ENCODE results near the gene NSD2.

Gene NSD2

DNA sequence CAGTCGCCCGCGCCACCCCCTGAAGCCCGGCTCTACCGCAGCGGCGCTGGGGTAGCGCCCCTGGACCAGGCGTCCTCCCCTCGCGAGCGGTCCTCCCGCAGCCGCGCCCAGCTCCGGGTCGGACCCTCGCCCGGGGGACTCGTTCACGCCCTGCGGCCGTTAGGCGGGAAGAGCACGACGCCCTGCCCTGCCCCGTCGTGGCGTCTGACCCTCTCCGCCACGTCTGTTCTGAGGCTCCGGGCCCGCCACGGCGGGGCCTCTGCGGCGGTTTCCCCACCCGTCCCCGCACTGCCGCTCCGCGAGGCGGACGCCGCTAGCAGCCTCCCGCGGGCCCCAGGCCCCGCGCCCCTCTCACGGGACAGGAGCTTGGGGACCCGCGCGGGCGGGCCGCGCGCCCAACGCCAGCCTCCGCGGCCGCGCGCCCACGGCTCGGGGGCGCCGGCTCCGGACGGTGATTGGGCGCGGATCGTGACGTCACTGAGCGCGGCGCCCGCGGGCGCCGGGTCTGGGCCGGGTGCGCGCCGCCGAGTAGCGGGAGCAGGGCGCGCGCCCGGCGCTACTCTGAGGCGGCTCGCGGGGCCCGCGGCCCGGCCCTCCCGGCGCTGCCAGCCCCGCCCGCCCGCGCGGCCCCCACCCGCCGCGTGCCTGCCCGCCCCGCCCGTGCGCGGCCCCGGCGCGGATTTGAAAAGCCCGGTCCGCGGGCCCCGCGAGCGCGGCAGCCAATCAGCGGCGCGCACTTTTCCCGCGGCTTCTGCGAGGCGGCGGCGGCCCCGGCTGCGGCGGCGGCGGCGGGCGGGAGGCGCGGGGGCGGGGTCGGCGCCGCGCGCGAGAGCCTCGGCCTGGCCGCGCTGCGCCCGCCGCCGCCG lies at the start of gene NSD2:
TSS of gene NSD2 (plus strand) at position 816 of the 866 bp plus-strand sequence. CDS start 29,262 bp downstream, outside the sequence.
- TF ChIP-seq, protein P1, sequence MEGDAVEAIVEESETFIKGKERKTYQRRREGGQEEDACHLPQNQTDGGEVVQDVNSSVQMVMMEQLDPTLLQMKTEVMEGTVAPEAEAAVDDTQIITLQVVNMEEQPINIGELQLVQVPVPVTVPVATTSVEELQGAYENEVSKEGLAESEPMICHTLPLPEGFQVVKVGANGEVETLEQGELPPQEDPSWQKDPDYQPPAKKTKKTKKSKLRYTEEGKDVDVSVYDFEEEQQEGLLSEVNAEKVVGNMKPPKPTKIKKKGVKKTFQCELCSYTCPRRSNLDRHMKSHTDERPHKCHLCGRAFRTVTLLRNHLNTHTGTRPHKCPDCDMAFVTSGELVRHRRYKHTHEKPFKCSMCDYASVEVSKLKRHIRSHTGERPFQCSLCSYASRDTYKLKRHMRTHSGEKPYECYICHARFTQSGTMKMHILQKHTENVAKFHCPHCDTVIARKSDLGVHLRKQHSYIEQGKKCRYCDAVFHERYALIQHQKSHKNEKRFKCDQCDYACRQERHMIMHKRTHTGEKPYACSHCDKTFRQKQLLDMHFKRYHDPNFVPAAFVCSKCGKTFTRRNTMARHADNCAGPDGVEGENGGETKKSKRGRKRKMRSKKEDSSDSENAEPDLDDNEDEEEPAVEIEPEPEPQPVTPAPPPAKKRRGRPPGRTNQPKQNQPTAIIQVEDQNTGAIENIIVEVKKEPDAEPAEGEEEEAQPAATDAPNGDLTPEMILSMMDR (IDR thresholded peaks at IDR 0.05): no peak

DNA sequence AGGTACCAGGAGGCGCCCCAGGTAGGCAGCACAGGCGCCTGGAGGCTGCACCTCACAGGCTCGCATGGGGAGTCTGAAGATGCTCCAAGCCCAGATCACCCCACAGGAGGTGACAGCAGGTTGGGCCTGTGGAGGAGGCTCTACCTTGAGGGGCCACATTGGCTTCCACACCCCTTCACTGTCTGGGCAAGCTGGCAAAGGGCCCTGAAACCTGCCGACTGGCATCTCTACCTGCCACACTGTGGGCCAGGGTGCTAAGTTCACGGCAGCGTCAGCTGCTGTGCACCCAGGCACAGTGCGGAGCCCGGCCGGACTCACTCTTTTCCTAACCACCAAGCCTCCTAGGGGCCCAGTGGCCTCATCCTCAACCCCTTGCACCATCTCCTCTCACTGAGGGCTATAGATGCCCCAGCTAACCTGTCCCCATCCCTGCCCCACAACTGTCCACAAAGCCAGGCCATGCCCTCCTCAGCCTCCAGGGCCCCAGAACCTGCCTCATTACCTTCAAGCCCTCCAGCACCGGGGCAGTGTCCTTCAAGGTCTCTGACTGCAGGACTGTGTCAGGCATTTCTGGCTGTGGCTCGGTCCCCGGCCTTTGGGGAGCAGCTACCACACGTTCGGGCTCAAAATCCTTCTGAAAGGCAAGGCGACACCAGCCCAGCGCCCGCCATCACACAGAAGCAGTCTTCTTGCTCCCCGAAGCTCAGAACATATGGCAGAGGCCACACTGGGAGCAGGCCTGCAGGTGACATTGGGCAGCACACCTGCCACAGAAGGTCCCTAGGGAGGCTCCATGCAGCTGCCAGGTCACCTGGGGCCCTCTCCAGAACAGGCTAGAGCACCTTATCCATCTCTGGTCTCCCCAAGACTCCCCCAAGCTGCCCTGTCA lies 49.3 kb upstream of the NSD2 start:
- TF ChIP-seq, protein P1 (IDR thresholded peaks at IDR 0.05): no peak

DNA sequence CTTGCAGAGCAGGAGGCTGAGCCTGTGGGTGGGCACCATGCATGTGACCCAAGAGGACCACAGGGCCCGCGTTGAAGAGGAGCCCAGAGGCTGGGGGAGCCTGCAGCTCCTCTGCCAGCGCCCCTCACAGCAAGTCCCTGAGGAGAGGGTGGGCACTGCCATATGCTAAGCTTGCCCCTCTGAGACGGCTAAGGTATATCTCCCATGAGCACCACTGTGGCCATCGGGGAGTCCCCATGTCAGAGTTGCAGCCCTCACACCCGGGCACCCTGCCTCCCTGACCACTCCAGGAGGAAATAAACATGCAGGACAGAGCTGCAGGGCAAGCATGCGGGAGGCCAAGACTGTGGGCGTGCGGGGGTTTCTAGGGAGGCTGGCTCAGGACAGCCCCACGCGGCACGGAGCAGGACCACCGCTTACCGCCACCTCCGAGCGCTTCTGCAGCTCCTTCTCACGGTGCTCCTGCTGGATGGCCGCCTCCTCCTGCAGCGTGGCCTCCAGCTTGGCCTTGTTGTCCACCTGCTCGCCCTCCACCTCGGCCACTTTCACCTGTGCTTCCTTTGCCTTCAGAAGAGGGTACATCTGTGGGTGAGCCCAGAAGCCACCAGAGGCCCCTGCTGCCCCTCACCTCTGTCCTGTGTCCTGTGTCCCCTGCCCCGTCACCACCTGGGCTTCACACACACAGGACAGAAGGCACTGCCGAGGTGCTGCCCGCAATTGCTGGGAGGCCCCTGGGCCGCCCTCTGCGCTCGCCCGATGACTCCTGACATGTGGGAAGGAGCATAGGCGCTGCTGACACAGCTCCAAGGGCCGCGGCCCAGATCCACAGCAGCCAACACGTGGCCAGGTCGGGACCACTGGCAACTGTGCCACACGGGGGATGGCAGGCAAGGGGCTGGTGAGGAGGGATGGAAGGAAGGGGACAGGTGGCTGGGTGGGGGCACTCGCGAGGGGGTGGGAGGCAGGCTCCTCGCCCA lies 48.3 kb upstream of the NSD2 start:
- TF ChIP-seq, protein P1 (IDR thresholded peaks at IDR 0.05): no peak

DNA sequence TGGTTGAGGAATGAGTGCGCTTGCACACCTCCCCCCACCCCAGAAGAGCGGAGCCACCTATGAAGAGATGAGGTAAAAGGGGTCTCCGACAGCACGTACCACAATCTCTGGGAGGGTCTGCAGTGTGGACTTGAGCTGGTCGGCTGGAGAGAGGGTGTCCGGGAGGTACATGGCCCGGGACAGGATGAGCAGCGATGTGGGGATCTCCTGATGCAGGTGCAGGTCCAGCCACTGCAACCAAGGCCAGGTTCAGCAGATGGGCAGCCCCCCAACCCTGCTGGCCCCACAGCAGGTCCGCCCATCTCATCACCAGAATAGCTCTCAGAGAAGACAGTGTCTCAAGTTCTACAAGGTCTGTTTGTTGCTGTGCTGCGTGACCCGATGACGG lies 47.7 kb upstream of the NSD2 start:
- TF ChIP-seq, protein P1 (IDR thresholded peaks at IDR 0.05): no peak

DNA sequence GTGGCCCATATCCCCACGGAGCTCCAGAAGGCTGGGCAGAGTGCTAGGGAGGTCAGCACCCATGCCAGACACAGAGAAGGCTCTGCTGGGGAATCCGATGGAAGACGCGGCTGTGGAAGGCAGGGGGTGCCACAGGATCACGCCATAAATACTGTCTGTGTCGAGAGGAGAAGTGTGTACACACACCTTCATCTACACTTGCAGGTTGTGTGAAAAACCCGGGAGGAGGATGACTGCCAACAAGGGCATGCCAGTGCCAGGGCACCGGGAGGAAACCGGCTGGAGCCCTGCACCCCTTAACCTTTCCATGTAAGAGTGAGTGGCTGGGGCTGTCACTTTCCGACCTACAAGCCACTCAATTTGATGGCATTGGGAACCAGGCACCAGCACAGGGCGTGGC lies 46.4 kb upstream of the NSD2 start:
- TF ChIP-seq, protein P1 (IDR thresholded peaks at IDR 0.05): no peak

DNA sequence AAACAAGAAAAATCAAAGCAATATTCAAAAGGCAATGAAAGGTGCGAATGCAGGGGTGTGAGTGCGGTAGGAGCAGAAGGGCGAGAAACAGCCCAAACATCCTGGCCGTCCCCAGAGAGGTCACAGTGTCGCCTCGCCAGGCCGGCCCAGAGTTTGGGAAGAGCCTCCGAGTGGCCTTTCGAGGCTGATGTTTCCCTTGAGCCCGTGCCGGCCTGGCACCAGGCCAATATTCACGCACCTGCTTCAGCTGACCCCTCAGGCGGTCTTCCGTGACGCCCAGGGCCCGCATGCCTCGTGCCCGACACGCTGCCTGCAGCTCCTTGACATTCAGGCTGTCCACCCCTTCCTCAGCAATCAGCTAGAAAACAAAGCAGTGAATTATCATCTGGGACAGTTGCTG lies 45.9 kb upstream of the NSD2 start:
- TF ChIP-seq, protein P1 (IDR thresholded peaks at IDR 0.05): no peak
